HG03442 (cell line): ENCODE data around the gene POLR2F.
"Not testable (repeated sequence)": the region's sequence is repeated elsewhere in the genome, so short reads cannot be mapped to it uniquely, and the experiment has no call there.

Experiments used
- ATAC-seq: cut with Tn5 transposase; IDR thresholded peaks from one replicate; pipeline ENCODE4 v1.9.1; 2021; ENCODE audit warnings: mild to moderate bottlenecking, moderate library complexity; ENCODE audit not compliant: unreplicated experiment

Gene POLR2F

GRCh38 chr22:37951305-37951704, 2.2 kb upstream of the POLR2F start:
- ATAC-seq = no peak

GRCh38 chr22:37952629-37953028, 870 bp upstream of the POLR2F start:
- ATAC-seq = not testable (repeated sequence)

GRCh38 chr22:37953062-37953436, 450 bp upstream of the POLR2F start:
- ATAC-seq = no peak

GRCh38 chr22:37954686-37955085, 1.2 kb downstream of the POLR2F start:
- ATAC-seq = no peak

- ATAC-seq = not testable (repeated sequence)
These were observed 2.4 kb downstream of the POLR2F start for GRCh38 chr22:37955825-37956397.

- ATAC-seq = no peak
These were observed 3.7 kb downstream of the POLR2F start for GRCh38 chr22:37957232-37957631.

GRCh38 chr22:37959231-37959825, 5.8 kb downstream of the POLR2F start:
- ATAC-seq = no peak

GRCh38 chr22:37961062-37961461, 7.6 kb downstream of the POLR2F start:
- no peak for ATAC-seq

- ATAC-seq = no peak
These were observed 12.6 kb downstream of the POLR2F start for GRCh38 chr22:37965940-37966664.

- ATAC-seq = no peak
These were observed 13.6 kb downstream of the POLR2F start for GRCh38 chr22:37967147-37967546.

GRCh38 chr22:37967637-37968451, 14.3 kb downstream of the POLR2F start:
- ATAC-seq = no peak

GRCh38 chr22:37968452-37969251, 15.2 kb downstream of the POLR2F start:
- ATAC-seq = no peak

- ATAC-seq = no peak
These were observed 17.4 kb downstream of the POLR2F start for GRCh38 chr22:37970864-37971263.

GRCh38 chr22:37971475-37972434, 18.3 kb downstream of the POLR2F start:
- no peak for ATAC-seq

GRCh38 chr22:37972527-37972926, 19.0 kb downstream of the POLR2F start:
- no peak for ATAC-seq

- ATAC-seq = no peak
These were observed 20.0 kb downstream of the POLR2F start for GRCh38 chr22:37973271-37974170.

GRCh38 chr22:37975153-37975552, 21.7 kb downstream of the POLR2F start:
- ATAC-seq = no peak

- ATAC-seq = not testable (repeated sequence)
These were observed 22.5 kb downstream of the POLR2F start for GRCh38 chr22:37976022-37976421.

- ATAC-seq = no peak
These were observed 23.0 kb downstream of the POLR2F start for GRCh38 chr22:37976547-37976946.
